MM.1S (cell line): ENCODE results near the gene ITSN1.

Experiments used
- DNase-seq: peaks from one replicate; pipeline ENCODE4 v3.0.0-alpha.2; 2015
- H2AFZ ChIP-seq: fragments of 300-600 bp; sonication (generic); 2 replicates; pipeline ENCODE4 v1.6.0; 2016; ENCODE audit warnings: antibody characterized with exemption, low read length
- H3F3A ChIP-seq: fragments of 300-600 bp; sonication (generic); 2 replicates; pipeline ENCODE4 v1.6.1; 2016; ENCODE audit warnings: mild to moderate bottlenecking, antibody characterized with exemption, low read length, moderate library complexity, mixed read lengths; ENCODE audit not compliant: insufficient read depth
- H3K27ac ChIP-seq: fragments of 300-600 bp; sonication (generic); 2 replicates; pipeline ENCODE4 v1.5.1; 2016; ENCODE audit warnings: mild to moderate bottlenecking, low read length
- H3K27me3 ChIP-seq: fragments of 300-600 bp; sonication (generic); replicated peaks from 2 replicates; pipeline ENCODE4 v1.6.0; 2016; ENCODE audit warnings: low read length; ENCODE audit not compliant: insufficient read depth
- H3K36me3 ChIP-seq: fragments of 300-600 bp; sonication (generic); replicated peaks from 2 replicates; pipeline ENCODE4 v1.6.1; 2016; ENCODE audit warnings: mild to moderate bottlenecking, low read length, mixed read lengths; ENCODE audit not compliant: insufficient read depth
- H3K4me1 ChIP-seq: fragments of 300-600 bp; sonication (generic); 2 replicates; pipeline ENCODE4 v1.6.1; 2016; ENCODE audit warnings: low read length, mixed read lengths
- H3K4me2 ChIP-seq: fragments of 300-600 bp; sonication (generic); 2 replicates; pipeline ENCODE4 v1.6.0; 2016; ENCODE audit warnings: low read depth, low read length
- H3K4me3 ChIP-seq: fragments of 300-600 bp; sonication (generic); 2 replicates; pipeline ENCODE4 v1.5.1; 2016; ENCODE audit warnings: low read length, mixed read lengths
- H3K79me2 ChIP-seq: fragments of 300-600 bp; sonication (generic); 2 replicates; pipeline ENCODE4 v1.6.1; 2016; ENCODE audit warnings: mixed run types, low read length, mixed read lengths
- H3K9ac ChIP-seq: fragments of 300-600 bp; sonication (generic); 2 replicates; pipeline ENCODE4 v1.6.1; 2016; ENCODE audit warnings: low read length, mixed read lengths
- H3K9me2 ChIP-seq: fragments of 300-600 bp; sonication (generic); replicated peaks from 2 replicates; pipeline ENCODE4 v1.6.1; 2016; ENCODE audit warnings: mild to moderate bottlenecking, low read length, mixed read lengths; ENCODE audit not compliant: insufficient read depth
- H3K9me3 ChIP-seq: fragments of 300-600 bp; sonication (generic); replicated peaks from 2 replicates; pipeline ENCODE4 v1.6.1; 2016; ENCODE audit warnings: mild to moderate bottlenecking, low read length, mixed read lengths; ENCODE audit not compliant: insufficient read depth
- H4K20me1 ChIP-seq: fragments of 300-600 bp; sonication (generic); 2 replicates; pipeline ENCODE4 v1.6.1; 2016; ENCODE audit warnings: mild to moderate bottlenecking, low read length, moderate library complexity, mixed read lengths; ENCODE audit not compliant: insufficient read depth
- CTCF ChIP-seq: fragments of 300-600 bp; sonication (generic); IDR thresholded peaks from 2 replicates; pipeline ENCODE4 v1.5.1; 2016; ENCODE audit warnings: antibody characterized with exemption, low read length, mixed read lengths
- EZH2 ChIP-seq: fragments of 300-600 bp; sonication (generic); optimal IDR thresholded peaks from 2 replicates; pipeline ENCODE3; 2017; ENCODE audit warnings: low read depth, mild to moderate bottlenecking, antibody characterized with exemption, low read length, mixed read lengths
- EZH2phosphoT487 ChIP-seq: fragments of 300-600 bp; sonication (generic); IDR thresholded peaks from 2 replicates; pipeline ENCODE4 v1.6.1; 2018; ENCODE audit warnings: antibody characterized with exemption, low read length

ITSN1 gene

GRCh38 chr21:33880626-33881025 lies 238.3 kb downstream of the ITSN1 start:
- DNase-seq: no peak
- H3K4me3 ChIP-seq: no peak overlapping the region
- no peak overlapping the region for H3K4me2 ChIP-seq
- no peaks in the 10 kb centered on the region for H4K20me1 ChIP-seq
- no peaks in the 10 kb centered on the region for H3K9me2 ChIP-seq
- no peaks in the 10 kb centered on the region for H3K36me3 ChIP-seq
- no peak overlapping the region for H3K9ac ChIP-seq
- no peaks in the 10 kb centered on the region for H3F3A ChIP-seq
- TF ChIP-seq EZH2: no peak
- no peak for TF ChIP-seq EZH2phosphoT487
- no peak for TF ChIP-seq CTCF
- H3K79me2 ChIP-seq: no peaks in the 10 kb centered on the region
- H3K27ac ChIP-seq: no peak overlapping the region
- H3K4me1 ChIP-seq: no peaks in the 10 kb centered on the region
- no peak overlapping the region for H2AFZ ChIP-seq
- no peaks in the 10 kb centered on the region for H3K27me3 ChIP-seq
- H3K9me3 ChIP-seq: no peaks in the 10 kb centered on the region

GRCh38 chr21:33881689-33882440 lies 239.6 kb downstream of the ITSN1 start:
- no peaks in the 10 kb centered on the region for H3K27me3 ChIP-seq
- H2AFZ ChIP-seq: no peak overlapping the region
- TF ChIP-seq CTCF: no peak
- no peak for TF ChIP-seq EZH2
- TF ChIP-seq EZH2phosphoT487: no peak
- no peaks in the 10 kb centered on the region for H4K20me1 ChIP-seq
- no peak overlapping the region for H3K4me3 ChIP-seq
- H3K9me2 ChIP-seq: no peaks in the 10 kb centered on the region
- no peaks in the 10 kb centered on the region for H3K79me2 ChIP-seq
- no peak for DNase-seq
- no peaks in the 10 kb centered on the region for H3K4me1 ChIP-seq
- no peaks in the 10 kb centered on the region for H3K36me3 ChIP-seq
- no peak overlapping the region for H3K9ac ChIP-seq
- H3K9me3 ChIP-seq: no peaks in the 10 kb centered on the region
- H3K27ac ChIP-seq: no peak overlapping the region
- no peaks in the 10 kb centered on the region for H3F3A ChIP-seq
- H3K4me2 ChIP-seq: no peak overlapping the region

- Histone ChIP-seq H4K20me1 (no peaks in the 10 kb centered on the region), H3K4me2 (no peak overlapping the region), H3K9me2 (no peaks in the 10 kb centered on the region), H3K27me3 (no peaks in the 10 kb centered on the region), H3K4me3 (no peak overlapping the region), H3K27ac (no peak overlapping the region), H2AFZ (no peak overlapping the region), H3K79me2 (no peaks in the 10 kb centered on the region), H3K9me3 (no peaks in the 10 kb centered on the region), H3K4me1 (no peaks in the 10 kb centered on the region), H3F3A (no peaks in the 10 kb centered on the region), H3K9ac (no peak overlapping the region), H3K36me3 (no peaks in the 10 kb centered on the region)
- no peak for DNase-seq
- TF ChIP-seq EZH2 (no peak), CTCF (no peak), EZH2phosphoT487 (no peak)
Observed at GRCh38 chr21:33883118-33883517, 240.8 kb downstream of the ITSN1 start.
